Vagina (tissue), 2 donors: ENCODE data around the gene WNT2B.

Source experiments
- CTCF ChIP-seq, 3 experiments: fragments of 450-650 bp in 2 of 3; fragments of 200-600 bp in 1 of 3; sonication (generic) in 1 of 3; IDR thresholded peaks; one replicate each; pipeline ENCODE4 v1.5.1; 2017 to 2019; ENCODE audit warnings: antibody characterized with exemption in 3 of 3, mild to moderate bottlenecking in 2 of 3, moderate library complexity in 2 of 3
- POLR2A ChIP-seq, 2 donors: fragments of 450-650 bp; IDR thresholded peaks; one replicate each; pipeline ENCODE4 v1.6.1; 2017; ENCODE audit warnings: antibody characterized with exemption in 2 of 2, mild to moderate bottlenecking in 2 of 2, moderate library complexity in 2 of 2
- POLR2AphosphoS5 ChIP-seq, 2 donors: sonication (generic); formaldehyde crosslinking; IDR thresholded peaks; one replicate each; pipeline ENCODE4 v1.9.0; 2017; ENCODE audit warnings: antibody characterized with exemption in 2 of 2, mild to moderate bottlenecking in 2 of 2, low read depth in 1 of 2; ENCODE audit not compliant: insufficient read depth in 1 of 2

GRCh38 chr1:112501810-112502641 lies 6.7 kb upstream of the WNT2B start:
- TF ChIP-seq CTCF (IDR thresholded peaks at IDR 0.05) (peak; percentile 2 to 65 (median 59)), POLR2AphosphoS5 (IDR thresholded peaks at IDR 0.05; ENCODE audit: insufficient read depth in 1 of 2, low read depth in 1 of 2) (peak; percentile 27 to 72), POLR2A (IDR thresholded peaks at IDR 0.05) (no peak)
